Lower leg skin (tissue), 3 donors: Measurements from ENCODE around the gene SLC25A38.

Experiments
- CTCF ChIP-seq, 3 donors: fragments of 450-650 bp; IDR thresholded peaks; one replicate each; pipeline ENCODE4 v1.5.1; 2016; ENCODE audit warnings: antibody characterized with exemption in 3 of 3, mild to moderate bottlenecking in 3 of 3, moderate library complexity in 2 of 3
- POLR2A ChIP-seq, 2 donors: fragments of 450-650 bp; IDR thresholded peaks; one replicate each; pipeline ENCODE4 v1.6.1; 2016 to 2017; ENCODE audit warnings: antibody characterized with exemption in 2 of 2, mild to moderate bottlenecking in 1 of 2, moderate library complexity in 1 of 2

DNA sequence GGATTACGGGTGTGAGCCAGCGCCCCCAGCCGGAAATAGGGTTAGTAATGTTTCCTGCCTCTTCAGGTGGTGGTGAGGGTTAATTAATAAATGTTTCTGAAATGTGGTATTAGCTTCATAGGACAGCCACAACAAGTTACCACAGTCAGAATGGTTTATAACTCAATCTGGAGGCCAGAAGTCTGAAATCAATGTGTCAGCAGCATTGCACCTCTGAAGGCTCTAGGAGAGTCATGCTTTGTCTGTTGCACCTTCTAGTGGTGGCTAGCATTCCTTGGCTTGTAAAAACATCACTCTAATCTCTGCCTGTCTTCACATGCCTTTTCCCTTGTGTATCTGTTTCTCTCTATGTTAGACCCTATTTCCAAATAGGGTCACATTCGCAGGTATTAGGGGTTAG is 15.5 kb downstream of the SLC25A38 start:
- TF ChIP-seq CTCF (IDR thresholded peaks at IDR 0.05) (no peak), POLR2A (IDR thresholded peaks at IDR 0.05) (no peak)
